Activated T-cell treated with anti-CD3 and anti-CD28 coated beads for 4 hours (primary cell): ENCODE results near the gene RHOH.
A peak's percentile ranks its signal among the peaks of the same experiment; 100 is the strongest.

Source experiments
- DNase-seq: peaks from one replicate; pipeline ENCODE4 v3.0.0-alpha.2; 2020

Gene RHOH

GRCh38 chr4:40209401-40209800 is 12.6 kb downstream of the RHOH start:
- DNase-seq: no peak

GRCh38 chr4:40210776-40211175 is 13.9 kb downstream of the RHOH start:
- DNase-seq: no peak

GRCh38 chr4:40211224-40212185 is 14.7 kb downstream of the RHOH start:
- DNase-seq: no peak

GRCh38 chr4:40212674-40213527 is 16.1 kb downstream of the RHOH start:
- no peak for DNase-seq

- no peak for DNase-seq
These were observed 17.2 kb downstream of the RHOH start for GRCh38 chr4:40214038-40214437.

- no peak for DNase-seq
These were observed 18.0 kb downstream of the RHOH start for GRCh38 chr4:40214661-40215418.

GRCh38 chr4:40216622-40217366 is 20.0 kb downstream of the RHOH start:
- no peak for DNase-seq

- DNase-seq: no peak
These were observed 24.9 kb downstream of the RHOH start for GRCh38 chr4:40221744-40222143.

- no peak for DNase-seq
These were observed 26.5 kb downstream of the RHOH start for GRCh38 chr4:40223343-40223742.

- DNase-seq: no peak
These were observed 27.6 kb downstream of the RHOH start for GRCh38 chr4:40224432-40224831.

- DNase-seq: no peak
These were observed 28.7 kb downstream of the RHOH start for GRCh38 chr4:40225497-40225896.

GRCh38 chr4:40227284-40227683 is 30.5 kb downstream of the RHOH start:
- no peak for DNase-seq

GRCh38 chr4:40228497-40229365 is 31.9 kb downstream of the RHOH start:
- DNase-seq: no peak

GRCh38 chr4:40231316-40231863 is 34.6 kb downstream of the RHOH start:
- no peak for DNase-seq

- no peak for DNase-seq
These were observed 35.8 kb downstream of the RHOH start for GRCh38 chr4:40232610-40233009.

GRCh38 chr4:40233227-40233626 is 36.4 kb downstream of the RHOH start:
- DNase-seq: no peak

GRCh38 chr4:40234519-40235039 is 37.7 kb downstream of the RHOH start:
- no peak for DNase-seq

GRCh38 chr4:40238008-40238699 is 41.3 kb downstream of the RHOH start:
- no peak for DNase-seq

GRCh38 chr4:40238700-40239548 is 42.1 kb downstream of the RHOH start:
- peak; percentile 62 for DNase-seq
